ENCODE measurements around the gene SDK2.
A peak's percentile ranks its signal among the peaks of the same experiment; 100 is the strongest.

The SDK2 gene

DNA sequence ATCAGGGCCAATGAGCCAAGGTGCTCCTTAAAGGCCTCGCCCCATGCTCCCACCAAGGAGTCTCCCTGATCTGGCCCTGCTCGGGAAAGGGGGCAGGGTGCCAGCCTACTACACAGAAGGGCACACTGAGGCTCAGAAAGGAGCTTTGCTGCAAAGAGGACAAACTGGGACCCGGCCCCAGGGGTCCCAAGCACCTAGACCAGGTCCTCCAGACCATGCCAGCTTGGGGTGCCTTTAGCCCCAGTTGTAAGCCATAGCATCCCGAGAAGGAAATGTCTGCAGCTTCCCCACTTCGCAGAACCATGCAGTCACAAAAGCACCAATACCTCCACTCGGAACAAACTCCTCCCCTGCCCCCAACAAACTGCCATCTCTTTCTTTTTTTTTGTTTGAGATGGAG, 257.7 kb downstream of the SDK2 start:
- DNase-seq (ENCODE audit: insufficient read length, low spot score) (no peak), FAIRE-seq (no peak)

DNA sequence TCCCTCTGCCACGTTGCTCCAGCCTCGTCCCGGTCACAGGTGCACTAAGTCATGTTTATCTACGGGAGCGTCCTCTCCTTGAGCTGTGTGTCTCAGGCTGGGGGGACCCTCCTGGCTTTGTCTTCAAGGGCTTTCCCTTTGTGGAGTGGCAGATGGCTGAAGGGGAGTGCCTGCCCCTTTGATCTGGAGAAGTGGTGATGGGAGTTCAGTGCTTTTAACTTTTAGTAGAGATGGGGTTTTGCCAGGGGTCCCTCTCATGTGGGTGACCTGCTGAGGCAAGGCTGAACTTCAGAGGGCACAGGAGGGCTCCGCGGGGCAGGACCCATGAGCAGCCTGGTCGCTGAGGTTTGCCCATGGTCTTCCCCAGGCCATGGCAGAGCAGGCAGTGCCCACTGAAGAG, 259.3 kb downstream of the SDK2 start:
- FAIRE-seq (no peak), DNase-seq (ENCODE audit: insufficient read length, low spot score) (no peak)

DNA sequence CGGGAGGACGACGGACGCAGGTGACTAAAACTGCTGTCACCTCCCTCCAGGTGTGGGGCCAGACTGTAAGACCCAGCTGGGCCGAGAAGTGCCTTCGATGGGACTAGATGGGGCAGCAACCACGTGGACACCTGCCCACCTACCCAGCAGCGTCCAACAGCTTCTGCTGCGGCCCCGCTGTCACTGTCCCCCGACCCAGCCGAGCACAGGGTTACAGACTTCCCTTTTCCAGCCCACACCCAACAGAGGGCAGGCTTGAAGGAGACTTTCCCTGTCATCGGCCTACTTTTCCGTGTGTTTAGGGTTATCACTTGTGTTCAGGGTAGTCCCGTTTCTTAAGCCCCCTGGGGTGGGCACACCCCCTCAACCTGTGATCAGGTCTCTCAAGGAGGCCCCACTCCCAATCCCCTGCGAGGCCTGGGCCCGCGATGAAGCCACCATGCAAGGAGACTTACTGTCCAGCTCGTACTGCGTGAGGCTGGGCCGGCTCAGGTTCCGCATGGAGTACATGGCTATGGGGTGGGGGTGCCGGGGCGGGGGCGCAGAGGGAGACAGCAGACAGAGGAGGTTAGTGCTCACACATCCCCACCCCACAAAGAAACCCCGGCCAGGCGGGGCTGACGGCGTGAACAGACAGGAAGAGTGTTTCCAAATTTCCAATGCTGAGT, 263.7 kb downstream of the SDK2 start:
- FAIRE-seq (no peak), DNase-seq (ENCODE audit: insufficient read length, low spot score) (no peak)

DNA sequence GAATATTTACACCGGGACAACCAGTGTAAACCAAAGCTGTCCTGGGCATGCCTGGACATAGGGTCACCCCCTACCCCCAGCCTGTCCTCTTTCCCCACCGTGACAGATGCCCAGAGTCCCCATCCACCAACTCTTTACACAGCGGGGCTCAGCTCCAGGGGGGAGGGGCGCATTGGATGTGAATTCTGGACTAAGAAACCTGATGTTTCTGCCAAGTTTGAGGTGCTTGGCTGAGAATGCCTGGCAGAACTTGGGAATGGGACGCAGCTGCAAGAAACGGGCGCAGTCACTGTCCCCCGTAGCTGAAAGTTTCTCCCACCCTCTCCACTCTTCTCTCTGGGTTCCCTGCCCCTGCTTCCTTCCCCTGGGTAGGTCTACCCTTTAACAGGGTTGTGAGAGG, 264.4 kb downstream of the SDK2 start:
- DNase-seq (ENCODE audit: insufficient read length, low spot score): no peak
- FAIRE-seq: no peak

DNA sequence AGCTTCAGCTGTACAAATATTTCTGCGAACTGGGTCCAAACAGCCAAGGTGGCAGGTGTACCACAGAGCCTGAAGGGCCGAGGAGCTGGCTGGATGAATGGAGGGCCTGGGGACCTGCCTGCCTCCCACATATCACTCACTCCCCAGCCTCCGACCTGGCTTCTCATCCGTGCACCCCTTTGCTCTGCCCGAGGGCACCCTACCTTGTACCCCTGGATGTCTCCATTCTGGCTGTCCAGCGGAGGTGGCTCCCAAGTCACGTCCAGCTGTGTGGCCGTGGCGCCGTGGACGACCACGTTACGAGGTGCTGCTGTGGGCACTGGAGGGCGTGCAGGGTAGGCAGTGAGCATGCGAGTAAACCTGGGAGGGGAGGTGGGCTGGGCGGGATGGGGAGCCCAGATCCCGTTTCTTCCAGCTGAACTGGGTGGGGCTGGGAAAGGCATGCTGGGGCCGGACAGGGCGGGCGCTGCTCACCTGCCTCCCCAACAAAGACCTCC, 265.2 kb downstream of the SDK2 start:
- FAIRE-seq: no peak

DNA sequence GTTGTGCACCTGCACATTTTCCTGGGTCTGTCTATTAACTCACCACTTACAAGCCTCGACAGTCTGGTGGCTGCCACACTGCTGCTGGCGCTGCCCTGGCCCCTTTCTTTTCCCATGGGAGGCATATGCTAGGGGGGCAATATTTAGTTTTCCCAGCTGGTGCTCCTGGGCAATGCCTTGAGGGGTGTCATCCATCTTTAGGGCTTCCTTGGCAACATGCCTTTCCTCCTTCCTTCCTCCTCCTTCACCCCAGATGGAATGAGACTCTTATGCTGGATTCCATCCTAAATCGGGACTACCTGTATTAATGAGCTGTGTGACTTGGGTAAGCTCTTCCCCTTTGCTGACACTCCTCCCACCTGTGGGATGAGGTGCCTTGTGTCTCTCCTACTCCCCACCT, 267.6 kb downstream of the SDK2 start:
- FAIRE-seq: no peak
- DNase-seq (ENCODE audit: insufficient read length, low spot score): no peak

More for the DNA sequence above, 265.2 kb downstream of the SDK2 start:
- DNase-seq (ENCODE audit: insufficient read length, low spot score): no peak

DNA sequence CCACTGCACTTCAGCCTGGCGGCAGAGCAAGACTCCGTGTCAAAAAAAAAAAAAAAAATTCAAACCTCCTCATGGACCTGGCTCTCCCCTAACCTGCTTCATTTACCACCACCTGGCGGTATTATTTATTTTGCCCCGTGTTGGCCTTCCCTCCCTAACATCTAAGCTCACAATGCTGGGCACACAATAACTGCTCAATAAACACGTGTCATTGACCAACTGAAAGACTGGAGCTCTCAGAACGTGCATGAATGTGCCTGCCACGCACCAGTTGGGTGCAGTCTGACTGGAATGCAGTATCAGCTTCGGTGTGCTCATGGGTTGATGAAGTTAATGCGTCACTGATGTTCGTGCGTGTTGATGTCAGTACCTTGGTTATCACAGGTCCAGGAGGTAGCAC, 268.1 kb downstream of the SDK2 start:
- no peak for FAIRE-seq
- DNase-seq (ENCODE audit: insufficient read length, low spot score): no peak

DNA sequence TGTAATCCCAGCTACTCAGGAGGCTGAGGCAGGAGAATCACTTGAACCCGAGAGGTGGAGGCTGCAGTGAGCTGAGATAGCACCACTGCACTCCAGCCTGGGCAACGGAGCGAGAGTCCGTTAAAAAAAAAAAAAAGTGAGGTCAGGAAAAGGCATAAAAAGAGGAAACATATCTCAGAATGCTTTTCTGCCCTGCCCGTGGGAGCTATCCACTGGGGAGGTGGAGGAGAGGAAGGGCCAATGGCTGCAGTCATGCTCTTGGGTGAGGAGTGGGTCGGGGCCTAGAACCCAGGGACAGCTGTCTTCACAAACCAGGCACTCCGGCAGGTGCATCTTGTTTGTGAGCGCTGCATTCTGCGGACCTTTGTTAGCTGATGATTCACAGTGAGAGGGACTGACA, 272.4 kb downstream of the SDK2 start:
- FAIRE-seq (no peak), DNase-seq (ENCODE audit: insufficient read length, low spot score) (no peak)

DNA sequence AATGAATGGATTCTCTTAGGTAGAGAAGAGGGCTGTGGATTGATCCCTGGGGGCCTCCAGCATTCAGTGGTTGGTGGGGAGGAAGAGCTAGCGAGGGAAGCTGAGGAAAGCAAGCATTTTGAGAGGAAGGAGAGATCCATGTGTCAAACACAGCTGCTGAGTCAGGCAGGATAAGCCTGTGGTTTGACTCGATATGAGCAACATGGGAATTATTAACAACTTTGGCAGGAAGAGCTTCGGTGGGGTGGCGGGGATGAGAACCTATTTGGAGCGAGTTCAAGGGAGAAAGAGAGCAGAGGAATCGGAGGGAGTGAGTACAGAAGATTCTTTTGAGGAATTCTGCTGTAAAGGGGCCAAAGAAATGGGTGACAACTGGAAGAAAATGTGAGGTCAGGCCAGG, 273.0 kb downstream of the SDK2 start:
- FAIRE-seq (no peak), DNase-seq (ENCODE audit: insufficient read length, low spot score) (no peak)

DNA sequence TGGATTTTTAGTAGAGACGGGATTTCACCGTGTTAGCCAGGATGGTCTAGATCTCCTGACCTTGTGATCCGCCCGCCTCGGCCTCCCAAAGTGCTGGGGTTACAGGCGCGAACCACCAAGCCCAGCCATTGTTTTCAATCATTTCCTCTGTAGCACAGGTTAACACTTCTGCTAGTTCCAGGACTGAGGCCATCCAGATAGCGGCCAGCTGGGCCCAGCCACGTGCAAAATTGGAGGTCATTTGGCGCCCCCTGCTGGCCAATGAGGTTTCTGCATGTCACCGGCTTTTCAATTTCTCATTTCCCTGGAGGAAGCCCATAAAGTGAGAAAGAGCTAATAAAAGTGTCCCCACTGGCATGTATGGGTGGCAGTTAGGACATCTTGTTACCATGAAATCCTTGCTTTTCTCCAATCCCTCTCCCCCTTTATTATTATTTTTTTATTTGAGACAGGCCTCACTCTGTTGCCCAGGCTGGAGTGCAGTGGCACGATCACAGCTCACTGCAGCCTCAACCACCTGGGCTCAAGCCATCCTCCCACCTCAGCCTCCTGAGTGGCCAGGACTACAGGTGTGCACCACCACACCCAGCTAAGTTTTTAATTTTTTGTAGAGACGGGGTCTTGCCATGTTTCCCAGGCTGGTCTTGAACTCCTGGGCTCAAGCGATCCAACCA, 274.3 kb downstream of the SDK2 start:
- FAIRE-seq: peak; percentile 60
- DNase-seq (ENCODE audit: insufficient read length, low spot score): peak; percentile 88

DNA sequence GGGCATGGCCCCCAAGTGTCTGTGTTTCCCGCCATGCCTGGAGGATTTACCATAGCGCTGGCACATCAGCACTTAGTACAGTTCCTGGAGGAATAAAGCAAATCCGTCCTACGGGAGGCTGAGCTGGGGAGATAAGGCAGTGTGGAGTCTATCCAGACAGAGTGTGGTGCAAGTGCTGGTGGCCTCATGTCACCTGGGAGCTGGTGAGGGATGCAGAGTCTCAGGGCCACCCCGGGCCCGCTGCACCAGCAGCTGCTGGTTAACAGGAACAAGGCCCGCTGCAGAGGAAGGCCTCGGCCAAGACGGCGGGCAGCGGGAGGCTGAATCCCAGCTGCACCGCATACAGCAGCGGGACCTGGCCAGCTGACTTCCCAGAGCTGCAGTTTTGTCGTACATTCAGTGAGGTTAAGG, 275.1 kb downstream of the SDK2 start:
- DNase-seq (ENCODE audit: insufficient read length, low spot score) (no peak), FAIRE-seq (no peak)

DNA sequence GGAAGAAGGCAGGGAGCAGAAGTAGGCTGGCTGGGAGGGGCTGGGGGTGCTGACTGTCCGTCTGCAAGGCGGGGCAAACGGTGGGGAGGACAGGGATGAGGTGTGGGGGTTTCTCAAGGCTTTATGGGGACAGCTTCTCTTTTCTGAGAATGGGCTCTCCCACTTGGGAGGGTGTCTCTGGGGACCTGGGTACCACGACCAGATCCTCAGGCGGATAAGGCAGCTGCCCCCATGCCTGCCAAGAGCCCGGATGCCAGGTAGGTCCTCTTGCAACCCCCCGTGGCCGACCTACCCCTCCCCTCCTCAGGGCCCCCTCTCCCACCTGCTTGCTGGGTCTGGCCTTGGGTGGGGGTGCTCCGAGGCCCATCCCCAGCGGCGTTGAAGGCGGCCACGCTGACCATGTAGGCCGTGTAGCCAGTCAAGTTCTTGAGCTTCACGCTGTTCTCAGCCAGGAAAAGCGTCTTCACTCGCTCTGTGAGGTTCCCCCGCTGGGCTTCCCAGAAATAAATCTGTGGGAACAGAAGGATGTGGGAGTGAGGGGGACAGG, 276.1 kb downstream of the SDK2 start:
- FAIRE-seq: no peak
- DNase-seq (ENCODE audit: insufficient read length, low spot score): no peak

DNA sequence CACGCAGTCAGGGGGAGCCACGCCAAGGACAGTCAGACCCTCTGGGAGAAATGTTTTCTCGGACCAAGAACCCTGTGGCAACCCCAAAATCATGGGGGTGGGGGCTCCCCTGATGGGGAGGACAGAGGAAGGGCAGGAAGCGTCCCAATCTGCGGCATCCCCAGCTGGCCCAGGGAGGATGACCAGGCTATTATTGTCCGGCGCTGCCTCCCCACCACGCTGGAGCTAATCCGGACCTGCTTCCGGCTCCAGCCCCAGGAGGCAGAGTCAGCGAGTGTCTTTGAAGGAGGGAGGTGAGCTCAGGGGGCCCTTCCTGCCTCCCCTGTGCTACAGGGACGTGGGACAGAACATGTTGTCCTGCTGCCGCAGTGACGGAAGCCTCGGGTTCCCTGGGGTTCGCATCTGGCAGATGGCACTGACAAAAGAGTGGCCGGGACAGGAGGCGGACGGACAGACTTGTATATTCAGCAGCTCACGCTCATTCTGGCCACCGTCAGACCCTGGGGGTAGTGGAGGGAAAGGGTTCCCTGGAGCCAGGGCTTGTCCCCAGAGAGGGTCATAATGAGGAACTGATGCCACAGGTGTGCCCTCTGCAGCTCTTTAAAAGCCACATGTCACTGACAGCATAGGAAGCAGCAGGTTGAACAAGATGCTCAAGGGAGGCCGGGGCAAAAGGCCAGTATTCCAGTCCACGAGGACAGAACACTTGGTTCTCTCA, 278.2 kb downstream of the SDK2 start:
- FAIRE-seq: no peak
- no peak for DNase-seq (ENCODE audit: insufficient read length, low spot score)

DNA sequence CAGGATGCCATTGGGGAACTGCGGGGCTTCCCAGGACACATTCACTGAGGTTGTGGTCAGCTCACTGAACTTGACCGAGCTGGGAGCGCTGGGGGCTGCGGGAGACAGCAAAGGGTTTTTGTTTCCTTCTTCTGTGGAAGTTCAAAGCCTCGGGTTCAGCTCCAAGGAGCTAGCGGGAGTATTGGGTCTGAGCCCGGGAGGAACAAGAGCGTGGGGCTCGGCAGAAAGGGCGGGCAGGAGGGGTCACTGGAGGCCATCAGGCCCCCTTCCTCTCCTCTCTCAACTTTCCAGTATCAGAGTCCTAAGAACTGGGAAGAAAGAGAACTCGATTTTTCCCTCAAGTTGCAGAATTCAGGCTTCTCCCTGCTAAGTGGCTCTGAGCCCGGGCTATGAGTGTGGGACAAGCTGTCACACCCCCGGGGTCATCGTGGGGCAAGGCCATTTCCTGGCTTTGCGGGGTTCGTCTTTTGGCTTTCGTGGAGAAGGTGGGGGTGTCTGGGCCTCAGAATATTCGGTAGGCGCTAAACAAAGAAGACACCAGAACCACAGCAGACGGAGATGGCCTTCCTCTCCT, 278.9 kb downstream of the SDK2 start:
- DNase-seq (ENCODE audit: insufficient read length, low spot score) (no peak), FAIRE-seq (no peak)

DNA sequence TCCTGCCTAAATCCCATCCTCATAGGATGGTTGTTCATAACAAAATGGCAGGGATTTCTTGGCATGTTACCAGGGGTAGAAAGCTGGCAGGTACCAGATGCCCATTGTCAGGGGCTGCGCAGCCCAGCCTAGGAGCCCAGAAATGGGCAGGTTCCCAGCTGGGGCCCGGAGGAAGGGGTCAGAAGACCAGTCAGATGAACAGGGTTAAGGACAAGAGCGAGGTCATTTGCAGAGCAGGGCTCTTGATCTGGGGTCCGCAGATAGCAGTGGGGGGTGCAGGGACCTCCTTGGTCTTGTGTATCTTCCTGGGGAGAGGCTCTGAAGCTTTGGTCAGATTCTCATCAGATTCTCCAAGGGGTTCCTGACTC, 280.1 kb downstream of the SDK2 start:
- no peak for FAIRE-seq
- DNase-seq (ENCODE audit: insufficient read length, low spot score): no peak

DNA sequence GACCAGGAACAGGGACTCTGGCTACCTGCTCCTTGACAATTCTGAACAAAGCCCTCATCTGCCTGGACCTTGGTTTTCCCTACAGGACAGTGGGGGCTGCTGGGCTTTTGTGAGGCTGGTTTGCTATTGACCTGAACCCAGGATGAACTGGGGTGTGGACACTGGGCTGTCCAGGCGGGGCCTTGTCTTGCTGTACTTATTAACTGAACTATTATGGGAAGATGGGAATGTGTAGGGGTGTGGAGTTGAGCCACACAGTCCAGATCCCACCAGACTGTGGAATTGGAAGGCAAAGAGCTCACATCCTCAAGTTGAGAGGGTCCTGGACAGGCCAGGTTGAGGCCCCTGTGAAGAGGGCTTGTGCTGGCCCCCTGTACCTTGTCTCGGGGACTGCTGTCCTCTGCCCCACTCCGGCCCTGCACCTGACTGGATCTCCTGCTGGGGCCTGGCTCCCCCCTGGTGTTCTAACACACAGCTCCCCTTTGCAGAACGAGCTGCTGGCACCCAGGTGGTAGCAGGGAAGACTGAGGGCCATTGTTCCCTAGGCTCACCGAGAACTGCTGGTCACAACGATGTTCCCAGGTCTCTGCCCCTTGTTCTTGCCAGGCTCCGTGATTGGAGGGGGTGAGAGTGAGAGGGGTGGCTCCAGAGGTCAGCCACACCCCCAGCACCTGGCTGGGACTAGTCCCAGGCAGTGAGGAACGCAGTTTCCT, 280.6 kb downstream of the SDK2 start:
- DNase-seq (ENCODE audit: insufficient read length, low spot score): no peak
- FAIRE-seq: no peak

DNA sequence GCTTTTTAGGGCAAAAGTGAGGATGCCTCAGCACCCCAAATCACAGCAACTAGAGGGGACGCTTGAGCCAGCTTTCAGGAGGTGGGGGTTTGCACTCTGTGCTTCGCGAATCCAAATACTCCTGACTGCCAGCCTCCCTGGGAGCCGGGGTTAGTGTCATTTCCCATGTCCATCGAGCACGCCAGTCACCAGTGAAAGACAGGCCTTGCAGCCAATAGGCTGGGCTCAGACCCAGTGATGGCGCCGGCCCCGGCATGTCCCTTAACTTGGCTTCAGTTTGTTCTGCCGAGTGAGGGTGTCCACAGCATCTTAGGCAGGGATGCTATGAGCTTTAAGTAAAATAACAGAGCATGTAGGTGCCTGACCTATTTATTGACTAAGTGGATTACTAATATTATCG, 281.5 kb downstream of the SDK2 start:
- FAIRE-seq: no peak
- DNase-seq (ENCODE audit: insufficient read length, low spot score): no peak

DNA sequence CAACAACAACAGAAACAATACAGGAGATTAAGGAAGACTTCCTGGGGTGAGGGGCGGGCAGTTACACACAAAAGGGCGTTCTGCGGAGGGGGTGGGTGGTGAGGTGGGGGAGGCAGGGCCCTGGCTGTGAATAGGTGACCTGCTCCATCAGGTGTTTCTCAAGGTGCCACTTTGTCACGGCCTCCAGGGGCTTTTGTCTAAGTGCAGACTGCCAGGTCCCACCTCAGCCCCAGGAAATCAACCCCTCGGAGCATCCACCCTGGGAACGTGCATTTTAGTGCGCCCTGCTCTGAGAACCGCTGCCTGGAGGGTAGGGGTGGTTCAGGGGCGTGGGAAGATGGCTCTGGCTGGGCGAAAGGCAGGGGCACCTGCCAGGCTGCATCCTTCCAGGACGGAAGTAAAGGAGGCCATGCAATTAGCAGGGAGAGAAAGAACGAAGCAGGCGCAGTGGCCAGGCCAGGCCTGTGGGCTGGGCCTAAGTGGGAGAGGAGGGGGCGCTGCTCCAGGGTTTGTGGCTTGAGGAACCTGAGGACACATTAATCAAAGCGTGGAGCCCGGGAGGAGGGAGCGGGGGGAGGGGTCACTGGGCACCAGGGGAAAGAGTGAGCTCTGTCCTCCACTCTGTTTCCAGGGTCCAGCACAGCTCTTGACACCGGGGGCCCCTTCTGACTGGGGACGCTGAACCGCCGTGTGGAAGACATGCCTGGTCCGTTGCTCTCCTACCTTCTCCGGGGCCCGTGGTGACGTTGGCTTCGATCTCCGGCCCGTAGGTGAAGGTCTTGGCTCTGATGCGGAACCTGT, 283.1 kb downstream of the SDK2 start:
- FAIRE-seq (no peak), DNase-seq (ENCODE audit: insufficient read length, low spot score) (no peak)

DNA sequence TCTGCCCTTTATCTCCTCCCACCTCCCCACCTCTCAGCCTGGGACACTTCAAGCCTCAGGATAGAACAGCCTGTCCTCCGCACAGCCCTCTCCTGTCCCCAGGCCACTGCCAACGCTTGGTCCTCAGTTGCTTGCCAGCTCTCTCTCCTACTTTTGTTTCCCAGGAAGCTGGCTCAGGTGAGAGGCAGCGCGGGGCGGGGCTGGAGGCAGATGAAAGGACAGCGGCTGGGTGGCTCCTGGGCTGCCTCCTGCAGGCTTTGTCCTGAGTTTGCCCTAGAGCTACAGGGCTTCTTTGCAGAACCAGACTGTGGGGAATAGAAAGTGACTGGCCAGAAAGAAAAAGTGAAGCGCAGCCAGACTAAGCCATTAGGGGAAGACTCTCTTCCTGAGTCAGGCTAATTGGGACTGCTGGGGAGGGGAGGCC, 284.2 kb downstream of the SDK2 start:
- FAIRE-seq (no peak), DNase-seq (ENCODE audit: insufficient read length, low spot score) (no peak)

DNA sequence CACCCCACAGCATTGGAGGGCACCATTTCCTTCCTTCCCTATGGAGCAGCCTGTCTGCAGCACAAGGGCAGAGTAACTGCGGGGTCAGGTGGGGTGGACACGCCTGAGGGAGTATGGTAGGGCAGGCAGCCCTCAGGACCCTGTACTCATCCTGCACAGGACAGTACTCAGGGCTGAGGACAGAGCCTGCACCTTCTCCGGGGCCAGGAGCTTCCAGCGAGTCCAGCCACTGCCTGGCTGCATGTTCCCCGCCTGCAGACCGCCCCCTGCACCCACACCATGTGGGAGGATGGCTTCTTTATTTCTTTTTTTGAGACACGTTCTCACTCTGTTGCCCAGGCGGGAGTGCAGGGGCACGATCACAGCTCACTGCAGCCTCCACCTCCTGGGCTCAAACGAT, 284.9 kb downstream of the SDK2 start:
- DNase-seq (ENCODE audit: insufficient read length, low spot score) (no peak), FAIRE-seq (no peak)
